Mucosa of descending colon (tissue), 3 donors: ENCODE measurements around the gene PICALM. TPM values are rescaled to one million over a fixed set of nuclear protein-coding genes. Genes with fewer than 3 reads are reported as not detected.

Experiments
- ATAC-seq: fragments of 200-7000 bp; cut with Tn5 transposase; one replicate; pipeline ENCODE4 v1.9.1; 2020; ENCODE audit warnings: mild to moderate bottlenecking, moderate library complexity
- DNase-seq, 3 donors: peaks; one replicate each; pipeline ENCODE4 v3.0.0-alpha.2; 2020
- H3K36me3 ChIP-seq: fragments of 200-600 bp; one replicate; pipeline ENCODE4 v1.8.0; 2021; ENCODE audit warnings: low read depth, mild to moderate bottlenecking
- H3K4me1 ChIP-seq: fragments of 200-600 bp; one replicate; pipeline ENCODE4 v1.8.0; 2021; ENCODE audit warnings: low read depth, mild to moderate bottlenecking
- H3K4me3 ChIP-seq: fragments of 200-600 bp; one replicate; pipeline ENCODE4 v1.8.0; 2021; ENCODE audit warnings: mild to moderate bottlenecking
- H3K9me3 ChIP-seq: fragments of 200-600 bp; one replicate; pipeline ENCODE4 v1.8.0; 2021; ENCODE audit warnings: mild to moderate bottlenecking
- CTCF ChIP-seq: fragments of 200-600 bp; IDR thresholded peaks from one replicate; pipeline ENCODE4 v1.8.0; 2022; ENCODE audit warnings: antibody characterized with exemption, mild to moderate bottlenecking
- intact Hi-C, 2 donors: fragments of 100-400 bp; cut with DNase I in 1 of 2; cut with micrococcal nuclease in 1 of 2; formaldehyde crosslinking; loops; one replicate each; pipeline versions ENCODE4 v1.11.0 to v1.11.1; 2022; cut with DNase I, micrococcal nuclease
- total RNA-seq, 3 donors: library from RNA; stranded (reverse); fragmentation: NEBNext Ultra II Directional in 2 of 3; extraction: Animal tissue kit (Norgen Biotek cat#: 25700) in 2 of 3; gene quantifications; one replicate each; pipeline versions ENCODE4 v1.2.1 to v1.2.4, GENCODE V29; 2021 to 2023
- donor health status: DM: no; HTN: no; CAD: no; lungs with moderate emphysema.
- donor health status: DM: no; HTN: no; CAD: no.
- donor health status: DM: no; HTN: yes; CAD: no.

Gene PICALM
- total RNA-seq, 3 donors from 2014 or later, result 163 to 174 (median 163) TPM

- Histone ChIP-seq H3K4me1 (no peaks in the 10 kb centered on the region), H3K9me3 (no peaks in the 10 kb centered on the region), H3K36me3 (no peaks in the 10 kb centered on the region), H3K4me3 (no peak overlapping the region)
- DNase-seq, result no peak
- TF ChIP-seq CTCF, result no peak
- intact Hi-C loops, result no loop called here
- ATAC-seq, result no peak
Observed at GRCh38 chr11:85974122-85974521, 94.8 kb downstream of the PICALM start.

- intact Hi-C loops, result no loop called here
- Histone ChIP-seq H3K36me3 (no peaks in the 10 kb centered on the region), H3K4me1 (no peaks in the 10 kb centered on the region), H3K9me3 (no peaks in the 10 kb centered on the region), H3K4me3 (no peak overlapping the region)
- DNase-seq (no peak), ATAC-seq (no peak)
- TF ChIP-seq CTCF, result no peak
Observed at GRCh38 chr11:85970593-85970992, 98.3 kb downstream of the PICALM start.

DNA sequence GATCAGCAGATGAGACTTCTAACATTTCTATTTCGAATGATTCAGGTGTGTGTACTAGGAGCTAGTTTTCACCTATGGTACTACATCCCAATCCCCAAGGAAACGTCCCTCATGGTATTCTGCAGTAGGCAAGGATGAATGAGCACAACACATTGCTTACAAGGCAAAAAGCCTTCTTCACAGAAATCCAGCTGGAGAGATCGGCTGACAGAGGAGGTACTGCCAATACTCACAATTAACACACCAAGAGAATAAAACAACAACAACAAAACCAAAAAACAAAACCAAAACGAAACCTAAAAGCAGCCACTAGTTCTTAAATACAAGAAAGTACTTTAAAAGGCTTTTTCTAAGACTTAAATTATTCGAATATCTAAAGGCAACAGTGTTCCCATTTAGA is 101.4 kb downstream of the PICALM start:
- no peaks in the 10 kb centered on the region for H3K4me1 ChIP-seq
- intact Hi-C loops, result no loop called here
- no peak for TF ChIP-seq CTCF
- no peaks in the 10 kb centered on the region for H3K9me3 ChIP-seq
- DNase-seq (no peak), ATAC-seq (no peak)
- no peak overlapping the region for H3K4me3 ChIP-seq
- no peaks in the 10 kb centered on the region for H3K36me3 ChIP-seq

DNA sequence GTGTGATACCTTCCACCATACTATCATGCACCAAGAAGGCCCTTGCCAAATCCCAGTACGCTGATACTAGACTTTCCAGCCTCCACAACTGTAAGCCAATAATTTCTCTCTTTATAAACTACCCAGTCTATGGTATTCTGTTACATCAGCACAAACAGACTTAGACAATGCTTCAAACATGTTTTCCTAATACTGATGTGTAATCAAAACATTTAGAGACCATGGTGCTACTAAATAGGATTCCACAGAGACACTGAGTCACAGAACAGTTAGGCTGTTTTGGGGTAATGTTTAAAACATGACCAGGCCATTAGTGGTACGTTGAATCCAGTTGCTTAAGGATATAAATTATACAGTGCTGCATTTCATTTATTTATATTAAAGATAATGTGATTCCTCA is 103.7 kb downstream of the PICALM start:
- intact Hi-C loops, result no loop called here
- no peaks in the 10 kb centered on the region for H3K36me3 ChIP-seq

GRCh38 chr11:85961930-85962363 is 106.9 kb downstream of the PICALM start:
- H3K36me3 ChIP-seq, result no peaks in the 10 kb centered on the region

More for the DNA sequence above, 103.7 kb downstream of the PICALM start:
- DNase-seq (no peak), ATAC-seq (no peak)
- H3K4me1 ChIP-seq, result no peaks in the 10 kb centered on the region
- no peak overlapping the region for H3K4me3 ChIP-seq
- no peaks in the 10 kb centered on the region for H3K9me3 ChIP-seq
- TF ChIP-seq CTCF, result no peak

More at GRCh38 chr11:85961930-85962363, 106.9 kb downstream of the PICALM start:
- no peak for TF ChIP-seq CTCF
- Histone ChIP-seq H3K4me3 (no peak overlapping the region), H3K4me1 (no peaks in the 10 kb centered on the region), H3K9me3 (no peaks in the 10 kb centered on the region)
- intact Hi-C loops, result no loop called here
- no peak for DNase-seq
- ATAC-seq, result no peak
